Suprapubic skin (tissue), 4 donors: ENCODE results near the gene PKN2.

Experiments
- CTCF ChIP-seq, 2 donors: fragments of 200-600 bp in 1 of 2; fragments of 450-650 bp in 1 of 2; sonication (generic) in 1 of 2; IDR thresholded peaks; one replicate each; pipeline ENCODE4 v1.5.1; 2016 to 2019; ENCODE audit warnings: antibody characterized with exemption in 2 of 2, mild to moderate bottlenecking in 1 of 2, moderate library complexity in 1 of 2
- EP300 ChIP-seq: sonication (generic); formaldehyde crosslinking; IDR thresholded peaks from one replicate; pipeline ENCODE4 v1.6.1; 2017; ENCODE audit warnings: antibody characterized with exemption
- POLR2A ChIP-seq, 2 donors: fragments of 450-650 bp; IDR thresholded peaks; one replicate each; pipeline ENCODE4 v1.6.1; 2017; ENCODE audit warnings: antibody characterized with exemption in 2 of 2, mild to moderate bottlenecking in 2 of 2, moderate library complexity in 2 of 2
- POLR2AphosphoS5 ChIP-seq, 3 donors: sonication (generic); formaldehyde crosslinking; IDR thresholded peaks; one replicate each; pipeline ENCODE4 v1.6.1; 2017; ENCODE audit warnings: antibody characterized with exemption in 3 of 3

GRCh38 chr1:88780485-88780884 lies 96.4 kb downstream of the PKN2 start:
- no peak for TF ChIP-seq EP300
- no peak for TF ChIP-seq CTCF (IDR thresholded peaks at IDR 0.05)
- no peak for TF ChIP-seq POLR2AphosphoS5 (IDR thresholded peaks at IDR 0.05)
- no peak for TF ChIP-seq POLR2A (IDR thresholded peaks at IDR 0.05)
